Epithelial cell of proximal tubule (primary cell): Measurements from ENCODE around the gene TMUB2. TPM values are rescaled to one million over a fixed set of nuclear protein-coding genes. Genes with fewer than 3 reads are reported as not detected.

ENCODE experiments used
- DNase-seq: peaks from one replicate; pipeline ENCODE4 v3.0.0-alpha.2; 2011; ENCODE audit warnings: low read depth
- H3K4me3 ChIP-seq: 2 replicates; pipeline ENCODE4 v1.5.1; 2011; ENCODE audit warnings: low read depth, mild to moderate bottlenecking, low read length
- CTCF ChIP-seq: conservative IDR thresholded peaks from 2 replicates; pipeline ENCODE4 v1.5.1; 2012; ENCODE audit warnings: low read depth, mild to moderate bottlenecking, low read length
- total RNA-seq: library from RNA; depleted of rRNA; stranded (reverse); fragments of >200 nt; gene quantifications from 2 replicates; pipeline ENCODE4 v1.2.3, GENCODE V29; 2015

The TMUB2 gene
- total RNA-seq, 1 donor from 2014 or later, result 26.3 TPM

- no peak for TF ChIP-seq CTCF
- no peak overlapping the region for H3K4me3 ChIP-seq
- no peak for DNase-seq
Observed at GRCh38 chr17:44211281-44212265, 24.8 kb downstream of the TMUB2 start.

GRCh38 chr17:44212507-44213402 lies 26.0 kb downstream of the TMUB2 start:
- no peak for TF ChIP-seq CTCF
- no peak overlapping the region for H3K4me3 ChIP-seq
- DNase-seq, result no peak

GRCh38 chr17:44213403-44214229 lies 26.8 kb downstream of the TMUB2 start:
- no peak for TF ChIP-seq CTCF
- H3K4me3 ChIP-seq, result no peak overlapping the region
- DNase-seq, result no peak

- H3K4me3 ChIP-seq, result no peak overlapping the region
- no peak for TF ChIP-seq CTCF
- DNase-seq, result no peak
Observed at GRCh38 chr17:44214230-44214494, 27.4 kb downstream of the TMUB2 start.

- no peak overlapping the region for H3K4me3 ChIP-seq
- TF ChIP-seq CTCF, result no peak
- DNase-seq, result no peak
Observed at GRCh38 chr17:44214896-44215295, 28.1 kb downstream of the TMUB2 start.

GRCh38 chr17:44216173-44216572 lies 29.4 kb downstream of the TMUB2 start:
- H3K4me3 ChIP-seq, result no peak overlapping the region
- TF ChIP-seq CTCF, result no peak
- no peak for DNase-seq
